A549 (cell line): ENCODE measurements around the gene STARD13. TPM values are rescaled to one million over a fixed set of nuclear protein-coding genes. Genes with fewer than 3 reads are reported as not detected.

ENCODE experiments used
- ATAC-seq, 2 experiments: fragments of 200-7000 bp in 1 of 2; fragments of >200 bp in 1 of 2; cut with Nextera tagmentation in 1 of 2; cut with Tn5 transposase in 1 of 2; 3 replicates each; pipeline versions ENCODE4 v1.8.0 to v1.9.1; 2018 to 2020; ENCODE audit warnings: mild to moderate bottlenecking in 1 of 2, moderate library complexity in 1 of 2
- CTCF ChIA-PET: fragments of 300-600 bp; sonication (Branson Sonifier 250); formaldehyde crosslinking; extraction: SDS; loops from one replicate; lab custom pipeline; 2021; ENCODE audit warnings: antibody characterized with exemption, inconsistent platforms; lab: Yijun Ruan, JAX
- POLR2A ChIA-PET: fragments of 350-600 bp; formaldehyde crosslinking; extraction: SDS; loops from one replicate; lab custom pipeline; 2021; ENCODE audit warnings: antibody characterized with exemption, inconsistent platforms; lab: Yijun Ruan, JAX
- DNase-seq, 2 experiments: peaks; one replicate each; pipeline versions ENCODE4 v3.0.0 to v3.0.0-alpha.2; 2011 to 2016; ENCODE audit warnings: low read depth in 1 of 2, low spot score in 1 of 2
- FAIRE-seq: peaks from 2 replicates; lab custom pipeline; 2011; peaks lifted over from hg19 to GRCh38; lab: Jason Lieb, UNC
- H3K27ac ChIP-seq, 2 experiments: fragments of >200 bp; sonication (Bioruptor Twin); formaldehyde crosslinking; 3 replicates each; pipeline ENCODE4 v1.5.1; 2016 to 2017
- H3K4me1 ChIP-seq: fragments of >200 bp; sonication (Bioruptor Twin); formaldehyde crosslinking; 3 replicates; pipeline ENCODE4 v1.6.1; 2016
- H3K4me2 ChIP-seq: fragments of >200 bp; sonication (Bioruptor Twin); formaldehyde crosslinking; 3 replicates; pipeline ENCODE4 v1.6.1; 2016
- H3K4me3 ChIP-seq: fragments of >200 bp; sonication (Bioruptor Twin); formaldehyde crosslinking; 3 replicates; pipeline ENCODE4 v1.5.1; 2016
- H3K9me3 ChIP-seq: fragments of >200 bp; sonication (Bioruptor Twin); formaldehyde crosslinking; 3 replicates; pipeline ENCODE4 v1.6.1; 2016
- BCL3 ChIP-seq: fragments of >200 bp; sonication (Bioruptor Twin); formaldehyde crosslinking; IDR thresholded peaks from 3 replicates; pipeline ENCODE4 v1.6.1; 2016
- BHLHE40 ChIP-seq: IDR thresholded peaks from 2 replicates; pipeline ENCODE4 v1.6.1; 2012; ENCODE audit warnings: low read depth, low read length, inconsistent platforms
- CBX2 ChIP-seq: fragments of 200-600 bp; sonication (generic); IDR thresholded peaks from 2 replicates; pipeline ENCODE4 v1.6.1; 2016; ENCODE audit warnings: low read depth, mild to moderate bottlenecking, borderline replicate concordance
- CEBPB ChIP-seq, 2 experiments: fragments of >200 bp in 1 of 2; sonication (Bioruptor Twin) in 1 of 2; formaldehyde crosslinking in 1 of 2; IDR thresholded peaks; 2 replicates each; pipeline ENCODE4 v1.6.1; 2012 to 2016
- EHF ChIP-seq: fragments of 250-450 bp; sonication (Bioruptor Pico); IDR thresholded peaks from 2 replicates; pipeline ENCODE4 v1.5.0; 2020; ENCODE audit warnings: mild to moderate bottlenecking
- EP300 ChIP-seq, 2 experiments: fragments of >200 bp; sonication (Bioruptor Twin); formaldehyde crosslinking; IDR thresholded peaks; 2 replicates in 1 of 2; 3 replicates in 1 of 2; pipeline ENCODE4 v1.6.1; 2016 to 2017
- FOSL2 ChIP-seq, 2 experiments: fragments of 450-650 bp in 1 of 2; fragments of >200 bp in 1 of 2; sonication (Bioruptor Twin) in 1 of 2; formaldehyde crosslinking; IDR thresholded peaks; 2 replicates each; pipeline versions ENCODE4 v1.5.0 to v1.6.1; 2016 to 2020; ENCODE audit warnings: mild to moderate bottlenecking in 1 of 2, moderate library complexity in 1 of 2
- FOXS1 ChIP-seq: fragments of 250-450 bp; sonication (Bioruptor Pico); IDR thresholded peaks from 2 replicates; pipeline ENCODE4 v1.5.0; 2020; ENCODE audit warnings: mild to moderate bottlenecking, moderate library complexity
- GATA3 ChIP-seq: IDR thresholded peaks from 2 replicates; pipeline ENCODE4 v1.6.1; 2012; ENCODE audit warnings: borderline replicate concordance
- HMGXB4 ChIP-seq: fragments of 250-450 bp; sonication (Bioruptor Pico); IDR thresholded peaks from 2 replicates; pipeline ENCODE4 v1.5.0; 2021; ENCODE audit warnings: mild to moderate bottlenecking, moderate library complexity, borderline replicate concordance
- HOXA7 ChIP-seq: fragments of 250-450 bp; sonication (Bioruptor Pico); IDR thresholded peaks from 2 replicates; pipeline ENCODE4 v1.5.0; 2020; ENCODE audit warnings: mild to moderate bottlenecking, moderate library complexity
- JUN ChIP-seq, 2 experiments: fragments of >200 bp; sonication (Bioruptor Twin); formaldehyde crosslinking; IDR thresholded peaks; 2 replicates in 1 of 2; 3 replicates in 1 of 2; pipeline ENCODE4 v1.6.1; 2016 to 2017
- JUNB ChIP-seq: fragments of >200 bp; sonication (Bioruptor Twin); formaldehyde crosslinking; IDR thresholded peaks from 2 replicates; pipeline ENCODE4 v1.6.1; 2016
- NPAS2 ChIP-seq: fragments of 250-450 bp; sonication (Bioruptor Pico); IDR thresholded peaks from 2 replicates; pipeline ENCODE4 v1.8.0; 2022; ENCODE audit warnings: mild to moderate bottlenecking, moderate library complexity, borderline replicate concordance
- NR3C1 ChIP-seq: fragments of >200 bp; sonication (Bioruptor Twin); formaldehyde crosslinking; IDR thresholded peaks from 3 replicates; pipeline ENCODE4 v1.6.1; 2017
- PBX3 ChIP-seq: IDR thresholded peaks from 2 replicates; pipeline ENCODE4 v1.6.1; 2012
- ZC3H11A ChIP-seq: fragments of 450-650 bp; IDR thresholded peaks from 2 replicates; pipeline ENCODE4 v1.6.1; 2014; ENCODE audit warnings: antibody characterized with exemption, mild to moderate bottlenecking
- ZNF302 ChIP-seq: fragments of 250-450 bp; sonication (Bioruptor Pico); IDR thresholded peaks from 2 replicates; pipeline ENCODE4 v1.9.0; 2021; ENCODE audit warnings: inconsistent platforms, mild to moderate bottlenecking, moderate library complexity
- ZSCAN20 ChIP-seq: fragments of 250-450 bp; sonication (Bioruptor Pico); IDR thresholded peaks from 2 replicates; pipeline ENCODE4 v1.8.0; 2022; ENCODE audit warnings: mild to moderate bottlenecking, moderate library complexity
- WGBS: methylation state at CpG from one replicate; pipeline ENCODE4 v1.1.6; 2017; ENCODE audit errors: missing lambda C conversion rate; 5-methylcytosine and 5-hydroxymethylcytosine counted together
- polyA plus RNA-seq, 4 experiments: library from polyadenylated mRNA; depleted of rRNA in 3 of 4; stranded (reverse); fragments of >200 nt; fragmentation: RNase III in 1 of 4; extraction: RNeasy Plus Mini Kit Qiagen cat#74134 plus additional on column Dnase treatment in 1 of 4; gene quantifications; 2 replicates in 3 of 4; 3 replicates in 1 of 4; pipeline ENCODE4 v1.2.3, GENCODE V29; 2011 to 2017
- TF ChIP-seq, protein P1 (sequence below): IDR thresholded peaks from 2 replicates; pipeline ENCODE4 v1.6.1; 2012
- TF ChIP-seq, protein P2 (sequence below): fragments of 150-350 bp; IDR thresholded peaks from 2 replicates; pipeline ENCODE4 v1.6.1; 2014; ENCODE audit warnings: low read depth, mild to moderate bottlenecking, low read length

The STARD13 gene
- polyA plus RNA-seq, 2 of the 4 experiments (the other 2 are of a cell fraction) = 2.4 to 2.8 TPM

DNA sequence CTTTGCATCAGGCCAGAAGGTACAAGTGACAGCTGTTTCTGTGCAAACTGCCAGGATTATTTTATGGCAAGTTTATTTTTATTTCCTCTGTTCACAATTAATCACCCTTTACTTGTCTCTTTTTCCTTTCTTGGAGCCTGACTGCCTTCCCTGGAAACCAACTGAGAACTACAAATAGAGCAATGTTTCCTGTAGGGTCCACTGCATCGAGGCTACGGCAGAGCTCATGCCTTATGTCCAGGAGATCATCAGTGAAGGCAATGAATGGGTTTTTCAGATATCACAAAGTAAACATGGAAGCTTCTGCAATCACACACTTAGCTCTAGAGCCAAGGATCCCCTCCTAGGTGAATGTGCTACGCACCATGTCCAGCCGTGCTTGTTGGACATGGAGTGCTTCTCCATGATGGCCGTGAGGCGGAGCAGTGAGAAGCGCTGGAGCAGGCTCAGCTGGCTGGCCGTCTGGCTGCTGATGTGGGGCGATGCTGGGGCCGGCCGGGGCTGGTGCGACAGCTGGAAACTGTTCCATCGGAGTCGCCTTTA is 158.5 kb downstream of the STARD13 start (continued):
- TF ChIP-seq ZSCAN20 (CRISPR knock-in tag) = no peak
- no peak for TF ChIP-seq ZNF302 (CRISPR knock-in tag)
- TF ChIP-seq, all 56 proteins: peak for 0

- FAIRE-seq = no peak
- DNase-seq = peak; percentile 76 to 87
- ChIA-PET CTCF (interaction anchor here (1.0 kb wide), 1 partner anchor 147 kb away, joined by 3 read pairs; no protein-coding TSS in a partner anchor), POLR2A (interaction anchor here (0.9 kb wide), 1 partner anchor 11 kb away, joined by 4 read pairs; no protein-coding TSS in a partner anchor)
- Histone ChIP-seq H3K4me1 (peaks cover 41% of the 10 kb centered on the region), H3K4me2 (peak overlapping the region; percentile 79), H3K4me3 (0 out of 3 replicates have a peak overlapping the region, but pooled peaks have one; percentile 20), H3K9me3 (no peaks in the 10 kb centered on the region), H3K27ac (peak overlapping the region; percentile 68 to 87)
- peak; percentile 97 to 99 for ATAC-seq
- TF ChIP-seq, protein P1, sequence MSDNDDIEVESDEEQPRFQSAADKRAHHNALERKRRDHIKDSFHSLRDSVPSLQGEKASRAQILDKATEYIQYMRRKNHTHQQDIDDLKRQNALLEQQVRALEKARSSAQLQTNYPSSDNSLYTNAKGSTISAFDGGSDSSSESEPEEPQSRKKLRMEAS = peak; percentile 53
- TF ChIP-seq EHF (CRISPR knock-in tag) (no peak), PBX3 (no peak), GATA3 (peak; percentile 70; the same call in 1 of the 2 replicates), FOSL2 (IDR thresholded peaks at IDR 0.05) (peak; percentile 85), FOSL2 (CRISPR knock-in tag; IDR thresholded peaks at IDR 0.05) (peak; percentile 87), CBX2 (no peak), NPAS2 (CRISPR knock-in tag) (no peak), BCL3 (0 out of 3 replicates have a peak, but pooled peaks have one; percentile 52), JUNB (peak; percentile 80), HOXA7 (CRISPR knock-in tag) (no peak), NR3C1 (no peak), JUN (IDR thresholded peaks at IDR 0.05) (peak; percentile 34 to 65; a peak in 3 of 5 replicates), FOXS1 (CRISPR knock-in tag) (no peak), CEBPB (IDR thresholded peaks at IDR 0.05) (0 out of 4 replicates have a peak, but pooled peaks of 1 of the 2 experiments have one; percentile 3), EP300 (IDR thresholded peaks at IDR 0.05) (peak; percentile 17 to 41; a peak in 1 of 5 replicates)
- TF ChIP-seq, protein P2, sequence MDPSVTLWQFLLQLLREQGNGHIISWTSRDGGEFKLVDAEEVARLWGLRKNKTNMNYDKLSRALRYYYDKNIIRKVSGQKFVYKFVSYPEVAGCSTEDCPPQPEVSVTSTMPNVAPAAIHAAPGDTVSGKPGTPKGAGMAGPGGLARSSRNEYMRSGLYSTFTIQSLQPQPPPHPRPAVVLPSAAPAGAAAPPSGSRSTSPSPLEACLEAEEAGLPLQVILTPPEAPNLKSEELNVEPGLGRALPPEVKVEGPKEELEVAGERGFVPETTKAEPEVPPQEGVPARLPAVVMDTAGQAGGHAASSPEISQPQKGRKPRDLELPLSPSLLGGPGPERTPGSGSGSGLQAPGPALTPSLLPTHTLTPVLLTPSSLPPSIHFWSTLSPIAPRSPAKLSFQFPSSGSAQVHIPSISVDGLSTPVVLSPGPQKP = no peak
- WGBS = 6% methylated on average over 8 of the region's 10 CpGs
Observed at GRCh38 chr13:33125821-33126570, 159.6 kb downstream of the STARD13 start.

- DNase-seq = no peak
- TF ChIP-seq ZC3H11A (no peak), HMGXB4 (CRISPR knock-in tag) (no peak), BHLHE40 (no peak)
- TF ChIP-seq, all 56 proteins: peak for 0
- 91% methylated on average over 6 of the region's 7 CpGs for WGBS
- Histone ChIP-seq H3K4me1 (peaks cover 67% of the 10 kb centered on the region), H3K27ac (peak overlapping the region; percentile 38 to 87; a peak in 4 of 6 replicates), H3K9me3 (no peaks in the 10 kb centered on the region), H3K4me3 (no peak overlapping the region), H3K4me2 (no peak overlapping the region)
- ATAC-seq = no peak
- ChIA-PET CTCF (interaction anchor here (0.9 to 1.3 kb wide), 2 partner anchors 13 to 14 kb away, joined by 3 read pairs; no protein-coding TSS in a partner anchor), POLR2A (no interaction called here)
- no peak for FAIRE-seq
Observed at GRCh38 chr13:33123066-33123859, 162.3 kb downstream of the STARD13 start.
